HepG2 (cell line): Measurements from ENCODE around the gene SLC7A10. TPM values are rescaled to one million over a fixed set of nuclear protein-coding genes. Genes with fewer than 3 reads are reported as not detected.

Experiments used
- ATAC-seq: fragments of 200-7000 bp; cut with Tn5 transposase; 3 replicates; pipeline ENCODE4 v1.9.1; 2020; ENCODE audit warnings: mild to moderate bottlenecking, moderate library complexity
- BruUV-seq: library from RNA; stranded (reverse); fragments of 400-500 nt; replicated peaks from 2 replicates; lab custom pipeline; 2021; lab: Mats Ljungman, UMichigan
- CTCF ChIA-PET: fragments of 300-600 bp; formaldehyde crosslinking; extraction: SDS; loops from one replicate; lab custom pipeline; 2021; ENCODE audit warnings: low total read pairs, inconsistent platforms, low intra/inter-chr PET ratio; lab: Yijun Ruan, JAX
- POLR2A ChIA-PET: fragments of 350-600 bp; sonication (Branson Sonifier 250); formaldehyde crosslinking; loops from one replicate; lab custom pipeline; 2020; ENCODE audit warnings: antibody characterized with exemption, inconsistent platforms; lab: Yijun Ruan, JAX
- DNase-seq: peaks from one replicate; pipeline ENCODE4 v3.0.0-alpha.2; 2015; ENCODE audit warnings: low spot score
- FAIRE-seq: peaks from 3 replicates; lab custom pipeline; 2011; peaks lifted over from hg19 to GRCh38; lab: Jason Lieb, UNC
- H2AFZ ChIP-seq: one replicate; pipeline ENCODE4 v1.6.1; 2011; ENCODE audit warnings: low read length, inconsistent platforms
- H3K27ac ChIP-seq: fragments of 300-600 bp; 3 replicates; pipeline ENCODE4 v1.8.0; 2011; ENCODE audit warnings: mixed run types, mild to moderate bottlenecking, mixed read lengths, low read length, inconsistent platforms; ENCODE audit not compliant: insufficient read depth; ENCODE audit errors: extremely low read length
- H3K27me3 ChIP-seq, 2 experiments: fragments of 200-600 bp in 1 of 2; 2 replicates in 1 of 2; 3 replicates in 1 of 2; pipeline versions ENCODE4 v1.6.0 to v1.8.0; 2011; ENCODE audit warnings: low read length in 2 of 2, mild to moderate bottlenecking in 2 of 2, moderate library complexity in 2 of 2, inconsistent platforms in 1 of 2; ENCODE audit not compliant: insufficient read depth in 2 of 2, control insufficient read depth in 1 of 2
- H3K36me3 ChIP-seq, 2 experiments: fragments of 200-600 bp in 1 of 2; replicated peaks in 1 of 2; 2 replicates in 1 of 2; 3 replicates in 1 of 2; pipeline versions ENCODE4 v1.5.1 to v1.8.0; 2011; ENCODE audit warnings: low read length in 2 of 2, inconsistent platforms in 1 of 2; ENCODE audit not compliant: insufficient read depth in 2 of 2, control insufficient read depth in 1 of 2
- H3K4me1 ChIP-seq: 2 replicates; pipeline ENCODE4 v1.5.1; 2012; ENCODE audit warnings: low read length, inconsistent platforms; ENCODE audit not compliant: insufficient read depth
- H3K4me2 ChIP-seq: 2 replicates; pipeline ENCODE4 v1.6.0; 2011; ENCODE audit warnings: low read depth, low read length, inconsistent platforms
- H3K4me3 ChIP-seq, 3 experiments: fragments of 200-600 bp in 1 of 3; sonication (generic), shearing (Covaris generic) in 1 of 3; replicated peaks in 1 of 3; 2 replicates each; pipeline ENCODE4 v1.5.1; 2011 to 2016; ENCODE audit warnings: low read length in 3 of 3, inconsistent platforms in 2 of 3, low read depth in 2 of 3, mild to moderate bottlenecking in 2 of 3, control low read depth in 1 of 3, mixed read lengths in 1 of 3; ENCODE audit not compliant: insufficient read depth in 1 of 3
- H3K79me2 ChIP-seq: one replicate; pipeline ENCODE4 v1.6.1; 2011; ENCODE audit warnings: low read length, inconsistent platforms; ENCODE audit not compliant: insufficient read depth
- H3K9ac ChIP-seq: 2 replicates; pipeline ENCODE4 v1.6.0; 2011; ENCODE audit warnings: mild to moderate bottlenecking, low read depth, low read length, inconsistent platforms; ENCODE audit not compliant: insufficient read depth
- H3K9me3 ChIP-seq: 2 replicates; pipeline ENCODE4 v1.5.1; 2012; ENCODE audit warnings: mild to moderate bottlenecking, low read length
- H4K20me1 ChIP-seq: 2 replicates; pipeline ENCODE4 v1.6.0; 2011; ENCODE audit warnings: inconsistent platforms, mild to moderate bottlenecking, low read length, moderate library complexity; ENCODE audit not compliant: insufficient read depth
- KLF13 ChIP-seq: sonication (generic); formaldehyde crosslinking; IDR thresholded peaks from 2 replicates; pipeline ENCODE4 v1.4.0; 2020; ENCODE audit warnings: mild to moderate bottlenecking, missing genetic modification reagents
- MEF2D ChIP-seq: sonication (generic); formaldehyde crosslinking; IDR thresholded peaks from 2 replicates; pipeline ENCODE4 v1.5.1; 2020; ENCODE audit warnings: mild to moderate bottlenecking, missing genetic modification reagents
- PRPF4 ChIP-seq: fragments of 200-400 bp; formaldehyde crosslinking; IDR thresholded peaks from 2 replicates; pipeline ENCODE4 v1.6.1; 2016; ENCODE audit warnings: low read length, low read depth; ENCODE audit not compliant: poor library complexity, severe bottlenecking
- SRSF1 ChIP-seq: fragments of 200-400 bp; formaldehyde crosslinking; optimal IDR thresholded peaks from 2 replicates; pipeline ENCODE3; 2017; ENCODE audit warnings: mild to moderate bottlenecking, low read depth, low read length, moderate library complexity
- ZFYVE20 ChIP-seq: sonication (generic); formaldehyde crosslinking; IDR thresholded peaks from 2 replicates; pipeline ENCODE4 v1.8.0; 2023; ENCODE audit warnings: low read depth, mild to moderate bottlenecking, moderate library complexity, missing genetic modification reagents, borderline replicate concordance
- ZNF839 ChIP-seq: sonication (generic); formaldehyde crosslinking; IDR thresholded peaks from 2 replicates; pipeline ENCODE4 v1.4.0; 2020; ENCODE audit warnings: missing genetic modification reagents, mild to moderate bottlenecking, borderline replicate concordance
- whole genome bisulfite sequencing: methylation state at CpG from one replicate; pipeline ENCODE4 v1.1.6; 2017; ENCODE audit warnings: low lambda C conversion rate; 5-methylcytosine and 5-hydroxymethylcytosine counted together
- in situ Hi-C: cut with HindIII; loops from 2 replicates; pipeline ENCODE4 v1.10.0; 2017; ENCODE audit warnings: low pct_unique_long_range_greater_than_20kb; ENCODE audit not compliant: extremely low pct_ligation_motif_present
- intact Hi-C: fragments of 100-400 bp; cut with micrococcal nuclease; formaldehyde crosslinking; loops from one replicate; pipeline ENCODE4 v1.10.0; 2022; ENCODE audit not compliant: unreplicated experiment
- polyA plus RNA-seq, 8 experiments: library from polyadenylated mRNA; depleted of rRNA in 3 of 8; stranded (reverse) in 7 of 8; unstranded in 1 of 8; fragments of >200 nt; fragmentation: Illumina TruSeq in 4 of 8; extraction: Trizol in 4 of 8; gene quantifications; 2 replicates each; pipeline versions ENCODE4 v1.2.1 to v1.2.3, GENCODE V29; 2011 to 2016; ENCODE audit warnings: low read depth in 4 of 8, missing spikeins in 1 of 8, mixed read lengths in 1 of 8; ENCODE audit not compliant: insufficient read depth in 1 of 8
- total RNA-seq, 5 experiments: library from RNA; depleted of rRNA; stranded (reverse); fragments of >200 nt; fragmentation: Illumina TruSeq; extraction: Trizol; gene quantifications; 2 replicates each; pipeline ENCODE4 v1.2.3, GENCODE V29; 2016; ENCODE audit warnings: low read depth in 1 of 5
- TF ChIP-seq, protein P1 (sequence below): sonication (generic); formaldehyde crosslinking; IDR thresholded peaks from 2 replicates; pipeline ENCODE4 v1.5.1; 2020; ENCODE audit warnings: mild to moderate bottlenecking, missing genetic modification reagents, moderate library complexity

Gene SLC7A10
- total and polyA plus RNA-seq, 2 of the 13 experiments (the other 11 are each of a cell fraction or from before 2014, with no cell fraction given): 1.1 to 2.2 TPM

DNA sequence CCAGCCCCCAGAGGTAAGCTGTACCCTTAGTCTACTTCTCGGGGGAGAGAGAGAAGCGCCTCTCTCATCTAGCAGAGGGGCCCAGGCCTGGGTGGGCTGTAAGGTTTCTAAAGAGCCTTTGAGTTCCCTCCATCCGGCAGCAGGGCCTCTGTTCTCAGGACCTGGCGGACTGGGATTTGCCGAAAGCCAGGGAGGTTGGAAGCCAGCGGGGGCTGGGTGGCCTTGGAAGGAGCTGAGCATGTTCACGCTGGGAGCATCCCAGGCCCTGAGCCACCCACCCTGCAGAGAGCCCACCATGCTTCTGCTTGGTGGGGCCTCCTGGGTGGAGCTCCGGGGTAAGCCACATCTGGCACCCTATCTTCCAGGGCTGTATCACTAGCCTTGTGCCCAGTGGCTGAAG lies 7.8 kb downstream of the SLC7A10 start:
- no TSS peak for BruUV-seq
- TF ChIP-seq ZFYVE20 (CRISPR knock-in tag) (no peak), PRPF4 (no peak), ZNF839 (CRISPR knock-in tag) (no peak), KLF13 (CRISPR knock-in tag) (no peak), MEF2D (no peak), SRSF1 (no peak)
- TF ChIP-seq, protein P1, sequence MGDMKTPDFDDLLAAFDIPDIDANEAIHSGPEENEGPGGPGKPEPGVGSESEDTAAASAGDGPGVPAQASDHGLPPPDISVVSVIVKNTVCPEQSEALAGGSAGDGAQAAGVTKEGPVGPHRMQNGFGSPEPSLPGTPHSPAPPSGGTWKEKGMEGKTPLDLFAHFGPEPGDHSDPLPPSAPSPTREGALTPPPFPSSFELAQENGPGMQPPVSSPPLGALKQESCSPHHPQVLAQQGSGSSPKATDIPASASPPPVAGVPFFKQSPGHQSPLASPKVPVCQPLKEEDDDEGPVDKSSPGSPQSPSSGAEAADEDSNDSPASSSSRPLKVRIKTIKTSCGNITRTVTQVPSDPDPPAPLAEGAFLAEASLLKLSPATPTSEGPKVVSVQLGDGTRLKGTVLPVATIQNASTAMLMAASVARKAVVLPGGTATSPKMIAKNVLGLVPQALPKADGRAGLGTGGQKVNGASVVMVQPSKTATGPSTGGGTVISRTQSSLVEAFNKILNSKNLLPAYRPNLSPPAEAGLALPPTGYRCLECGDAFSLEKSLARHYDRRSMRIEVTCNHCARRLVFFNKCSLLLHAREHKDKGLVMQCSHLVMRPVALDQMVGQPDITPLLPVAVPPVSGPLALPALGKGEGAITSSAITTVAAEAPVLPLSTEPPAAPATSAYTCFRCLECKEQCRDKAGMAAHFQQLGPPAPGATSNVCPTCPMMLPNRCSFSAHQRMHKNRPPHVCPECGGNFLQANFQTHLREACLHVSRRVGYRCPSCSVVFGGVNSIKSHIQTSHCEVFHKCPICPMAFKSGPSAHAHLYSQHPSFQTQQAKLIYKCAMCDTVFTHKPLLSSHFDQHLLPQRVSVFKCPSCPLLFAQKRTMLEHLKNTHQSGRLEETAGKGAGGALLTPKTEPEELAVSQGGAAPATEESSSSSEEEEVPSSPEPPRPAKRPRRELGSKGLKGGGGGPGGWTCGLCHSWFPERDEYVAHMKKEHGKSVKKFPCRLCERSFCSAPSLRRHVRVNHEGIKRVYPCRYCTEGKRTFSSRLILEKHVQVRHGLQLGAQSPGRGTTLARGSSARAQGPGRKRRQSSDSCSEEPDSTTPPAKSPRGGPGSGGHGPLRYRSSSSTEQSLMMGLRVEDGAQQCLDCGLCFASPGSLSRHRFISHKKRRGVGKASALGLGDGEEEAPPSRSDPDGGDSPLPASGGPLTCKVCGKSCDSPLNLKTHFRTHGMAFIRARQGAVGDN (CRISPR knock-in tag): peak; percentile 29
- Histone ChIP-seq H3K4me2 (no peak overlapping the region), H3K27ac (no peak overlapping the region), H3K79me2 (no peaks in the 10 kb centered on the region), H3K9me3 (no peaks in the 10 kb centered on the region), H3K4me3 (no peak overlapping the region), H3K9ac (no peak overlapping the region), H2AFZ (no peak overlapping the region), H3K27me3 (peaks cover 10 to 36% of the 10 kb centered on the region in 2 experiments), H4K20me1 (no peaks in the 10 kb centered on the region), H3K36me3 (no peaks in the 10 kb centered on the region), H3K4me1 (peaks cover 44% of the 10 kb centered on the region)
- 35% methylated on average over 6 of the region's 8 CpGs for WGBS
- ATAC-seq: no peak
- POLR2A ChIA-PET: no interaction called here
- in situ Hi-C loops: no loop called here
- CTCF ChIA-PET: no interaction called here
- intact Hi-C loops: no loop called here
- DNase-seq: no peak
- no peak for FAIRE-seq
